ENCODE results near the gene UST.
"Not testable (repeated sequence)": the region's sequence is repeated elsewhere in the genome, so short reads cannot be mapped to it uniquely, and the experiment has no call there.

Gene UST

GRCh38 chr6:148765898-148766808 lies 19.3 kb downstream of the UST start:
- FAIRE-seq (no peak), DNase-seq (ENCODE audit: low spot score) (no peak)

- FAIRE-seq, result no peak
- no peak for DNase-seq (ENCODE audit: low spot score)
Measured at GRCh38 chr6:148768646-148769270, 21.9 kb downstream of the UST start.

- DNase-seq (ENCODE audit: low spot score) (no peak), FAIRE-seq (no peak)
Measured at GRCh38 chr6:148769304-148769968, 22.6 kb downstream of the UST start.

- no peak for FAIRE-seq
- DNase-seq (ENCODE audit: low spot score), result no peak
Measured at GRCh38 chr6:148770408-148771211, 23.8 kb downstream of the UST start.

- FAIRE-seq (no peak), DNase-seq (ENCODE audit: low spot score) (no peak)
Measured at GRCh38 chr6:148771212-148771601, 24.4 kb downstream of the UST start.

- FAIRE-seq, result no peak
- no peak for DNase-seq (ENCODE audit: low spot score)
Measured at GRCh38 chr6:148771896-148772554, 25.2 kb downstream of the UST start.

GRCh38 chr6:148775161-148775560 lies 28.3 kb downstream of the UST start:
- DNase-seq (ENCODE audit: low spot score) (no peak), FAIRE-seq (no peak)

GRCh38 chr6:148776321-148777308 lies 29.8 kb downstream of the UST start:
- FAIRE-seq, result no peak

GRCh38 chr6:148779142-148779562 lies 32.3 kb downstream of the UST start:
- FAIRE-seq, result no peak
- DNase-seq (ENCODE audit: low spot score), result no peak

More at GRCh38 chr6:148776321-148777308, 29.8 kb downstream of the UST start:
- peak; percentile 45 for DNase-seq (ENCODE audit: low spot score)

- not testable (repeated sequence) for FAIRE-seq; DNase-seq (ENCODE audit: low spot score)
Measured at GRCh38 chr6:148780423-148780822, 33.6 kb downstream of the UST start.

GRCh38 chr6:148780918-148781436 lies 34.1 kb downstream of the UST start:
- FAIRE-seq (no peak), DNase-seq (ENCODE audit: low spot score) (no peak)

- FAIRE-seq, result no peak
- no peak for DNase-seq (ENCODE audit: low spot score)
Measured at GRCh38 chr6:148789948-148790347, 43.1 kb downstream of the UST start.

GRCh38 chr6:148790404-148790803 lies 43.6 kb downstream of the UST start:
- FAIRE-seq (no peak), DNase-seq (ENCODE audit: low spot score) (no peak)

- DNase-seq (ENCODE audit: low spot score) (no peak), FAIRE-seq (no peak)
Measured at GRCh38 chr6:148790817-148791216, 44.0 kb downstream of the UST start.

- no peak for FAIRE-seq
- no peak for DNase-seq (ENCODE audit: low spot score)
Measured at GRCh38 chr6:148791372-148791771, 44.5 kb downstream of the UST start.

- no peak for FAIRE-seq
Measured at GRCh38 chr6:148793721-148794120, 46.9 kb downstream of the UST start.

GRCh38 chr6:148794797-148795196 lies 48.0 kb downstream of the UST start:
- no peak for FAIRE-seq

More at GRCh38 chr6:148793721-148794120, 46.9 kb downstream of the UST start:
- DNase-seq (ENCODE audit: low spot score), result no peak

GRCh38 chr6:148795563-148795962 lies 48.7 kb downstream of the UST start:
- FAIRE-seq (no peak), DNase-seq (ENCODE audit: low spot score) (no peak)

More at GRCh38 chr6:148794797-148795196, 48.0 kb downstream of the UST start:
- DNase-seq (ENCODE audit: low spot score), result no peak

- FAIRE-seq (no peak), DNase-seq (ENCODE audit: low spot score) (no peak)
Measured at GRCh38 chr6:148799647-148800046, 52.8 kb downstream of the UST start.

Data from urothelium cell line (cell line).